Naive thymus-derived CD8-positive, alpha-beta T cell (primary cell): ENCODE measurements around the gene SPTA1. TPM values are rescaled to one million over a fixed set of nuclear protein-coding genes. Genes with fewer than 3 reads are reported as not detected.

Experiments used
- polyA plus RNA-seq, 3 donors: library from polyadenylated mRNA; unstranded; fragments of 300-500 nt; fragmentation: Illumina TruSeq; gene quantifications; one replicate each; pipeline ENCODE4 v1.2.3, GENCODE V29; 2021
- total RNA-seq, 8 experiments: library from RNA in 2 of 8; stranded (reverse) in 2 of 8; gene quantifications; one replicate each; pipeline ENCODE4 v1.2.3 and lab custom pipeline; 2021 to 2026

The SPTA1 gene
- total and polyA plus RNA-seq, 5 experiments from 2014 or later, result not detected

Other genes starting within 250 kb of the SPTA1 start
- not detected for gene OR10K1, start 224.9 kb downstream of the SPTA1 start, total RNA-seq
- gene OR10K1, start 224.9 kb downstream of the SPTA1 start, polyA plus RNA-seq, result not detected
- gene OR10R2, start 214.5 kb downstream of the SPTA1 start, total RNA-seq, result not detected
- not detected for gene OR10R2, start 214.5 kb downstream of the SPTA1 start, polyA plus RNA-seq
- not detected for gene OR6Y1, start 132.3 kb downstream of the SPTA1 start, total RNA-seq
- not detected for gene OR6Y1, start 132.3 kb downstream of the SPTA1 start, polyA plus RNA-seq
- not detected for gene OR6P1, start 116.1 kb downstream of the SPTA1 start, total RNA-seq
- gene OR6P1, start 116.1 kb downstream of the SPTA1 start, polyA plus RNA-seq, result not detected
- not detected for gene OR10X1, start 106.8 kb downstream of the SPTA1 start, total RNA-seq
- gene OR10X1, start 106.8 kb downstream of the SPTA1 start, polyA plus RNA-seq, result not detected
- not detected for gene OR10Z1, start 81.4 kb downstream of the SPTA1 start, total RNA-seq
- not detected for gene OR10Z1, start 81.4 kb downstream of the SPTA1 start, polyA plus RNA-seq
- gene OR6K2, start 13.9 kb upstream of the SPTA1 start, total RNA-seq, result not detected
- gene OR6K2, start 13.9 kb upstream of the SPTA1 start, polyA plus RNA-seq, result not detected
- gene OR6K3, start 34.0 kb upstream of the SPTA1 start, total RNA-seq, result not detected
- gene OR6K3, start 34.0 kb upstream of the SPTA1 start, polyA plus RNA-seq, result not detected
- gene OR6K6, start 68.0 kb upstream of the SPTA1 start, total RNA-seq, result not detected
- gene OR6K6, start 68.0 kb upstream of the SPTA1 start, polyA plus RNA-seq, result not detected
- gene OR6N1, start 85.5 kb upstream of the SPTA1 start, total RNA-seq, result not detected
- gene OR6N1, start 85.5 kb upstream of the SPTA1 start, polyA plus RNA-seq, result not detected
- not detected for gene OR6N2, start 94.5 kb upstream of the SPTA1 start, total RNA-seq
- gene OR6N2, start 94.5 kb upstream of the SPTA1 start, polyA plus RNA-seq, result not detected
- under 1 TPM; 0.68 to 0.74 TPM for gene MNDA, start 144.6 kb upstream of the SPTA1 start, total RNA-seq
- 1 to 10 TPM in 1 of 3 donors, under 1 TPM in 1, not detected in 1; 0.96 to 1.3 TPM for gene MNDA, start 144.6 kb upstream of the SPTA1 start, polyA plus RNA-seq
- gene PYHIN1, start 244.8 kb upstream of the SPTA1 start, total RNA-seq, result 10 to 100 TPM; 10.9 to 15.1 TPM
- 10 to 100 TPM in 1 of 3 donors, 1 to 10 TPM in 2; 4.3 to 49.0 (median 5.9) TPM for gene PYHIN1, start 244.8 kb upstream of the SPTA1 start, polyA plus RNA-seq